ENCODE data around the gene CLEC7A.

Gene CLEC7A

DNA sequence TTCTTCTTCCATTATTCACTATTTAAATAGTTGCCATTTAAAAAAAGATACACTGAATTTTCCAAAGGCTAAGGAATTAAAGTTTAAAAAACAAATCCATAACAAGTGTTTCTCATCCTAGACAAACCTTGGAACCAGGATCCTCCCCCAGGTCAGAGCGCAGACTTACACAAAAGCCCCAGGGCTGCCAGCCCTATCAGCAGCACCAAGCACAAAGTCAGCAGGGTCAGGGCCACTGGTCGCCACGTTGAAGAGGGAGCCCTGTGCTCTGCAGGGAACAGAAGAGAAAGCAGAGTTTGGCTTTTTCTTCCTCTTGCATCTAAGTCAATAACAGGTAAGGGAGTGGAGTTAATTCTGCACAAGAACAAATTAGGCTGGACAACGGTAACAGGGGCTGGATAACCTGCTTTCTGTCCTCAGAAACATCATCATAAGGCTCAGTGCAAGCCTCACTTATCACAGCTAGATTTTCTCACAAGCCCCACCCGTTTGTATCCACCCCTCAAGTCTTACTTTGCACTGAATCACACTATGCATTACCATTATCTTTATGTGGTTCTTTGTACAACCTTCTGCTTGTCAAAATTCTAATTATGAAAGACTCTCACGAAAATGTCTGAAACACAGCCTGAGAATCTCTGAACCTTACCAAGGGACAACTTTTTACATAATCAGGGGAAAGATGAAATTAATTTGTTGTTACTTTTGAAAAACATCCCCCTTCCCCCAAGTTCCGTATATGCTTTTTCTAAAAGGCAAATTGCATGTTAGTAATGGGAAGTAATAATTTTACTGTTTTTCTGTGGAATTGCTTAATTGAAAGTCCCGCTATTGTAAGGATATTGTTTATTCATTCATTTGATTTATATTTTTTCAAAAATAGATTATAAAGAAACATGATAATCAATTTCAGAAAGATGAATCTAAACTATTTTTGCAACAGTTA is 40.8 kb downstream of the CLEC7A start:
- no peak for DNase-seq

- DNase-seq, result no peak
Measured at GRCh38 chr12:10088031-10088430, 42.0 kb downstream of the CLEC7A start.

DNA sequence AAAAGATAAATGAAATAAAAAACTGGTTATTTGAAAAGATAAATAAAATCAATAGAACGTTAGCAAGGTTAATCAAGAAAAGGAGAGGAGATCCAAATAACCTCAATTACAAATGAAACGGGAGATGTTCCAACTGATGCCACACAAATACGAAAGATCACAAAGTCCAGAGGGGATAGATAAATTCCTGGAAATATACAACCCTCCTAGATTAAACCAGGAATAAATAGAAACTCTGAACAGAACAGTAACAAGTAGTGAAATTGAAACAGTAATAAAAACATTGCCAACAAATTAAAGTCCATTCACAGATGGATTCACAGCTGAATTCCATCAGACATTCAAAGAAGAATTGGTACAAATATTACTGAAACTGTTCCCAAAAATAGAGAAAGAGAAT is 43.6 kb downstream of the CLEC7A start:
- DNase-seq, result no peak

GRCh38 chr12:10084733-10085132 is 45.3 kb downstream of the CLEC7A start:
- no peak for DNase-seq

GRCh38 chr12:10082117-10082874 is 47.7 kb downstream of the CLEC7A start:
- no peak for DNase-seq

DNA sequence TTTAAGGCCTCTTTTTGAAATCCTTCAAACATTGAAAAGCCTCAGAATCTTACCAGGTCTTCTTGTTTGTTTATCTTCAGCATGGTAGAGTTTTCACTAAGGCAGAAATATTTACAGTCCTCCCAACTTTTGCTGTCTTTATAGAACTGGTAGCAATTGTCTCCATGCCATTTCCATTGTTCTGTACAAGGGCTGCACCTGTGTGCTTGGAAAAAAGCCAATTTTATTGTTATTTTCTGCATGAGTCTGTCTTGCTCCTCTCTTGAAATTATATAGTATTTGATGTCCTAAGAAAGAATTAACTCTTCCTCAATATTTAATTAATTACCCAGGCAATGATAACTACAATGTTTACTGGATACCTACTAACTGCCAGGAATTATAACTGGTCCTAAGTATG is 54.5 kb downstream of the CLEC7A start:
- no peak for DNase-seq

DNA sequence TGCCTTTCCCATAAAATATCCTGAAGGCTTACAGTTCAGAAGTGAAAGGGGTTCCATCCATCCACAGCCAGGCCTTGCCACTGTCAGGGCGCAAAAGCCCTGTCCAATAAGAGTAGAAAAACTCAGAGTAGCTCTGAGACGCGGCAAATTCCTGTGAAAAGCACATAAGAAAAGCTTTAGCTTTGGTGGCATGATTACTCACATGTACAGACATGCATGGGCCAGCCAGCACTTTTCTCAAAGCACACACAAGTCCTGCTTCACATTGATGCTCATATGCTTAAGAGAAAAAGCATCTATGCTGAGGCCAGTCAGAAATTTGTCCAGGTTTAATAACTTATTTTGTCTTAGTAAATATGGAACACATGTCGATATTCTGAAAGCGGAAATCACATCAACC is 56.7 kb downstream of the CLEC7A start:
- DNase-seq, result no peak

DNA sequence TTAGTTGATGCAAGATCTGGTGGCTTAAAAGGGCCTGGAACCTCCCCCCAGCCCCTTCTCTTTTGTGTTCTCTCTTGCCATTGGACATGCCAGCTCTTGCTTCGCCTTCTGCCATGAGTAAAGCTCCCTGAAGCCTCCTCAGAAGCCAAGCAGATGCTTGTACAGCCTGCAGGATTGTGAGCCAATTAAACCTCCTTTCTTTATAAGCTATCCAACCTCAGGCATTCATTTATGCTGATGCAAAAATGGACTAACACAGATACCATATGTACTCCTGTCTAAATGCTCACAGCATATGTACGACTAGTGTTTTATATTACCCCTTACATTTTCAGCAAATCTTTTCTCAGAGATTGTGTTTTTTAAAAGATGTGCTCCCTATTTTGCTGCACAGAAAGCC is 57.9 kb downstream of the CLEC7A start:
- DNase-seq, result no peak

- no peak for DNase-seq
Measured at GRCh38 chr12:10070380-10070779, 59.6 kb downstream of the CLEC7A start.

DNA sequence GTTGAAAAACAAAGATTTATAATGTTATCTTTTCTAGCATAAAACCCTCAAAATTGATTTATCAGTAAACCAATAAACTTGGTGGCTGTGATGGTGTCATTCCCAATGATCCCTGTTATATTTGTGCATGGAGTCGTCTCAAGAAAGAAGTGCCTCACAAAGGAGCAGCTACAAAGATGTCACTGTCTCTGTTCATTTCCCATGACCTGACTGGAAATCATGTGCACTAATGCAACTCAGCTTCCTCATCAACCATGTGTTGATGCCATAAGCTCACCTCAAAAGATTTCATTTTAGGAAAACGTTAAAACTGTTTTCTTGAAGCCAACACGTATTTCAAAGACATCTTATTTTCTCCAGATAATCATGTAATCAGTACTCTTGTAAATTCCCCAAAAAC is 60.0 kb downstream of the CLEC7A start:
- DNase-seq, result no peak

GRCh38 chr12:10069099-10069498 is 60.9 kb downstream of the CLEC7A start:
- peak; percentile 4 for DNase-seq

DNA sequence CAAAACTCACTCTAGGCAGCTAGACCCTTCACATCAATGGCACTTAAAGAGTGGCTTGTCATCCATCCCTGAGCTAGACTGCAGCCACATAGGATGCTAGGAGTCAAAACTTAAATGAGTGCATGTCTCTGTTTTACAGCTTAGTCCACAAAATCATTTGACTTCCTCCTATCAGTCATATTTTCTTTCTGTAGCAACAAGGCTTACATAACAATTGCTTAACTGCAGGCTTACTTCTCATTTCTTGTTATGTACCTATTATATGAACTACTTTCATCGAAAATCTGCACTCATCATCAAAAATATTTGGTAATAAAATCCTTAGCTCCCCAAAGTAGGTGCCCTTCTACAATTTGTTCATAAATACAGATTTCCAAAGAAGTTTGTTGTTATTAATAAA is 61.4 kb downstream of the CLEC7A start:
- no peak for DNase-seq

DNA sequence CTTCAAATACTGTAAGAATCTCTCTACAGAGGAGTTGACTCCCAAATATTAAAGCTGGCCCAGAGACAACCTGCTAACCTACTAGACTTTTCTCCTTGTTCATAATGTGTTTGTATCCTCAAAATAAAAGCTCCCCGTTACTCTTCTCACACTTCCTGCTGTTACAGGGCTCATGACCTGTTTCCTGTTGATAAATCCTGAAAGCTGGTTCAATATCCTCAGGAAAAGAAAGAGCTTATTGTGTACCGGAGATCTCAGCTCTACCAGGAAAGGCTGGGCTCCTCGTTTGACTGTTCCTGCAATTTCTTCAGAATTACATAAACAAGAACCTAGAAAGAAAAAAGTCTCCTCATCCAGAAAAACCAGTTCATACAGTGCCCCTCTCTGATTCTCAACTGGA is 62.1 kb downstream of the CLEC7A start:
- no peak for DNase-seq

DNA sequence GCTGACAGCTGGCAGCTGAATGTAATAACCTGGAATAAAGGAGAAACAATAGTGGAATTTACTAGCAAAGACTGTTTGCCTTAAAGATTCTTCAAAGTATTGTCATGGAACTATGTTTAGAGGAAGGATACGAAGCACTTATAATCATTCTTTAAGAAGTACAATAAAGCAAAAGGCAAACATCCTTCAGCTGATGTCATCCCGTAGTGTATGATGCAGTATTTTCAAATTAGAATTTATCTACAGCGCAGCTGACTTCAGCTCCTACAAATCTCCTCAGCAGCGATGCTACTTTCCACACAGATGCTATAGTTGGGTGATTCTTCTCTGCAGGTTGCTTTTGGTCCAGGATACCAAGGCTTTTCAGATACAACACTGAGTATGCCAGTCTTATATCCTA is 62.7 kb downstream of the CLEC7A start:
- DNase-seq, result no peak

All from fibroblast of skin of back (primary cell).